GM12864 (cell line): ENCODE data around the gene HOXC11.

ENCODE experiments used
- DNase-seq: peaks from one replicate; pipeline ENCODE4 v3.0.0-alpha.2; 2011; ENCODE audit warnings: low read depth
- H3K4me3 ChIP-seq: 2 replicates; pipeline ENCODE4 v1.5.1; 2011; ENCODE audit warnings: mild to moderate bottlenecking, low read depth, low read length, control low read depth
- TF ChIP-seq, protein P1 (sequence below): IDR thresholded peaks from 2 replicates; pipeline ENCODE4 v1.5.1; 2011; ENCODE audit warnings: low read depth, mild to moderate bottlenecking, moderate library complexity, low read length, control low read depth, inconsistent platforms; ENCODE audit errors: missing control alignments

HOXC11 gene

GRCh38 chr12:53995002-53995377 is 22.1 kb downstream of the HOXC11 start:
- H3K4me3 ChIP-seq: no peak overlapping the region; the same call in 1 of the 2 replicates
- DNase-seq: no peak
- TF ChIP-seq, protein P1, sequence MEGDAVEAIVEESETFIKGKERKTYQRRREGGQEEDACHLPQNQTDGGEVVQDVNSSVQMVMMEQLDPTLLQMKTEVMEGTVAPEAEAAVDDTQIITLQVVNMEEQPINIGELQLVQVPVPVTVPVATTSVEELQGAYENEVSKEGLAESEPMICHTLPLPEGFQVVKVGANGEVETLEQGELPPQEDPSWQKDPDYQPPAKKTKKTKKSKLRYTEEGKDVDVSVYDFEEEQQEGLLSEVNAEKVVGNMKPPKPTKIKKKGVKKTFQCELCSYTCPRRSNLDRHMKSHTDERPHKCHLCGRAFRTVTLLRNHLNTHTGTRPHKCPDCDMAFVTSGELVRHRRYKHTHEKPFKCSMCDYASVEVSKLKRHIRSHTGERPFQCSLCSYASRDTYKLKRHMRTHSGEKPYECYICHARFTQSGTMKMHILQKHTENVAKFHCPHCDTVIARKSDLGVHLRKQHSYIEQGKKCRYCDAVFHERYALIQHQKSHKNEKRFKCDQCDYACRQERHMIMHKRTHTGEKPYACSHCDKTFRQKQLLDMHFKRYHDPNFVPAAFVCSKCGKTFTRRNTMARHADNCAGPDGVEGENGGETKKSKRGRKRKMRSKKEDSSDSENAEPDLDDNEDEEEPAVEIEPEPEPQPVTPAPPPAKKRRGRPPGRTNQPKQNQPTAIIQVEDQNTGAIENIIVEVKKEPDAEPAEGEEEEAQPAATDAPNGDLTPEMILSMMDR: no peak

GRCh38 chr12:53995378-53996239 is 22.7 kb downstream of the HOXC11 start:
- TF ChIP-seq, protein P1: no peak
- H3K4me3 ChIP-seq: peak overlapping the region; percentile 43
- no peak for DNase-seq

DNA sequence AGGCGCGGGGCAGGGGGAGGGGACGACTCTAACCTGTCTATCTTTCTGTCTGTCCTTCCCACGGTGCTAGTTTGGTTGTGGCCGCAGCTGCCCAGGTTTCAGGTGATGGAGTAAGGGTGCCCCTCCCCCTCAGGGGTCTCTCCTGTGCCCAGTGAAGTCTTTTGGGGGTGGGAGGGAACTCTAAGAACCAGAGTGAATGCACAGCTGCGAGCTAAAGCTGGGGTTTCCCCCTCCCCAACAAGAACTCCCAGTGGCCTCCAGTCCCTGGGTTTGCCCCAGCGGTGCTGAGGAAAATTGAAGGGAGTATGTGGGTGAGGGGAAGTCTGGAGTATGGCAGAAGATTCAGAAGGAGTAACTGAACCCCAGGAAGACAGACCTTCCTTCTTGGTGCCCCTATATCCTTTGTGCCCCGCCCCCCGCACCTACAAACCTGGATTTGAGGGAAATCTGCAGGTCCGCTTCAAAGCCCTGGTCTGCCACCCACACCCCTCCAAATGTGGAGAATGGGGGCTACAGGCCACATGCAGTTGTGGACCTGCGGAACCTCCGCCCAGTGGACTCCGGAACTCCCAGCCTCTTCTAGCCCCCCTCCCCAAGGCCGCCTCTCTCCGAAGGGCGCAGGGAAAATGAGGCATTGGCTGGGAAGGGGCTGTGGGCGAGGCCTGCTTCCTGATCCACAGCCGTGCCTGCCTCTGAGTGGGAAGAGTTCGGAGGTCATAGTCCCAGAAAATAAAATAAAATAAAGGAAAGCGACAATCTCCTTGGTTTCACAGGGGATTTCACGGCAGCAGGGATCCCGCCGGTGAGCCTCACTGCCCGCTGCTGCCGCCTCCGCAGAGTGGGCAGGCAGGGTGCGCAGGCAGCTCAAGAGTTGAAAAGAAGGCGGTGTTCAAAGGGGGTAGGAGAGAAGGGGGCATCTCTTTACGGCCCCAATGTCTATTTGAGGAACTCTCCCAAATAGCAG is 23.6 kb downstream of the HOXC11 start:
- TF ChIP-seq, protein P1: no peak
- no peak for DNase-seq
- peak overlapping the region; percentile 43 for H3K4me3 ChIP-seq

GRCh38 chr12:53997204-53998109 is 24.5 kb downstream of the HOXC11 start:
- no peak overlapping the region for H3K4me3 ChIP-seq
- TF ChIP-seq, protein P1: no peak
- DNase-seq: no peak

GRCh38 chr12:53998110-53998899 is 25.4 kb downstream of the HOXC11 start:
- no peak for DNase-seq
- H3K4me3 ChIP-seq: no peak overlapping the region
- TF ChIP-seq, protein P1: no peak

- no peak for DNase-seq
- TF ChIP-seq, protein P1: no peak
- H3K4me3 ChIP-seq: no peak overlapping the region
Measured at GRCh38 chr12:53998900-53999236, 25.9 kb downstream of the HOXC11 start.
